ENCODE data around the gene PCDHGB6. TPM values are rescaled to one million over a fixed set of nuclear protein-coding genes. Genes with fewer than 3 reads are reported as not detected.
"Not testable (repeated sequence)": the region's sequence is repeated elsewhere in the genome, so short reads cannot be mapped to it uniquely, and the experiment has no call there.

The PCDHGB6 gene
- total RNA-seq, 1 experiment from 2014 or later = 0.22 TPM

- H2AFZ ChIP-seq (ENCODE audit: low read depth, low read length, poor library complexity, severe bottlenecking); RAD21 ChIA-PET (ENCODE audit: low non-redundant PET in 1 of 2, low total read pairs in 2 of 2, uncharacterized antibody in 2 of 2, unreplicated experiment in 2 of 2); CTCF ChIA-PET: not testable (repeated sequence)
Observed at GRCh38 chr5:141375444-141376155, 32.2 kb upstream of the PCDHGB6 start.

More at GRCh38 chr5:141375444-141376155, 32.2 kb upstream of the PCDHGB6 start:
- H3K9me2 ChIP-seq (ENCODE audit: insufficient read depth); intact Hi-C loops (cut with micrococcal nuclease); H3K4me1 ChIP-seq (ENCODE audit: control insufficient read depth in 1 of 2, insufficient read depth in 2 of 2, low read length in 2 of 2); BruUV-seq (replicated peaks); H3K4me2 ChIP-seq (ENCODE audit: low read length); H3K36me3 ChIP-seq (ENCODE audit: control insufficient read depth in 1 of 2, insufficient read depth in 2 of 2, low read length in 2 of 2); H3K9ac ChIP-seq (ENCODE audit: low read length); H3K9me3 ChIP-seq (ENCODE audit: control insufficient read depth in 1 of 2, insufficient read depth in 1 of 2, low read depth in 1 of 2, low read length in 2 of 2); H3K4me3 ChIP-seq (replicated peaks in 1 of 2; ENCODE audit: low read depth in 1 of 2, low read length in 2 of 2); DNase-seq (ENCODE audit: low read depth, low spot score); H3K27me3 ChIP-seq (ENCODE audit: insufficient read depth, low read length); H4K20me1 ChIP-seq (ENCODE audit: insufficient read depth); ATAC-seq; H3K27ac ChIP-seq (ENCODE audit: low read depth, low read length); POLR2A ChIA-PET; H3K79me2 ChIP-seq (ENCODE audit: insufficient read depth, low read length): not testable (repeated sequence)
- peak in 1 of 3 experiments; percentile 21; a peak in 1 of 6 replicates for TF ChIP-seq CTCF (IDR thresholded peaks at IDR 0.05 in 2 of 3, conservative IDR thresholded peaks at IDR 0.05 in 1 of 3; ENCODE audit: borderline replicate concordance in 1 of 3, insufficient read depth in 1 of 3, low read depth in 2 of 3, low read length in 2 of 3)

Measured in HCT116 (cell line).